CD4-positive, alpha-beta T cell (primary cell): ENCODE results near the gene STUB1. TPM values are rescaled to one million over a fixed set of nuclear protein-coding genes. Genes with fewer than 3 reads are reported as not detected.

Source experiments
- ATAC-seq: fragments of 200-7000 bp; cut with Tn5 transposase; one replicate; pipeline ENCODE4 v1.10.0; 2022; ENCODE audit warnings: mild to moderate bottlenecking; ENCODE audit not compliant: poor library complexity
- CTCF ChIA-PET: fragments of 350-600 bp; sonication (Branson Sonifier 250); formaldehyde crosslinking; loops from one replicate; lab custom pipeline; 2021; ENCODE audit warnings: antibody characterized with exemption, inconsistent platforms; lab: Charles Lee
- POLR2A ChIA-PET: fragments of 350-600 bp; sonication (Branson Sonifier 250); formaldehyde crosslinking; loops from one replicate; lab custom pipeline; 2021; ENCODE audit warnings: antibody characterized with exemption, inconsistent platforms; lab: Charles Lee
- DNase-seq, 14 experiments: peaks; one replicate each; pipeline ENCODE4 v3.0.0-alpha.2; 2013 to 2020; ENCODE audit warnings: mixed read lengths in 2 of 14
- H3K27ac ChIP-seq, 2 donors: one replicate each; pipeline versions ENCODE4 v1.5.1 to v1.7.0; 2013; ENCODE audit warnings: low read length in 2 of 2, low read depth in 1 of 2, mild to moderate bottlenecking in 1 of 2
- H3K27me3 ChIP-seq, 2 experiments: 1 replicate in 1 of 2; 2 replicates in 1 of 2; pipeline versions ENCODE4 v1.6.1 to v1.7.0; 2013; ENCODE audit warnings: low read length in 2 of 2, control low read depth in 1 of 2, mild to moderate bottlenecking in 1 of 2, moderate library complexity in 1 of 2; ENCODE audit not compliant: insufficient read depth in 2 of 2, control insufficient read depth in 1 of 2
- H3K36me3 ChIP-seq: one replicate; pipeline ENCODE4 v1.6.1; 2013; ENCODE audit warnings: low read length, control low read depth; ENCODE audit not compliant: insufficient read depth
- H3K4me1 ChIP-seq: one replicate; pipeline ENCODE4 v1.6.1; 2013; ENCODE audit warnings: low read length, control low read depth; ENCODE audit not compliant: insufficient read depth
- H3K4me3 ChIP-seq: one replicate; pipeline ENCODE4 v1.5.1; 2013; ENCODE audit warnings: mild to moderate bottlenecking, low read length, moderate library complexity
- H3K9me3 ChIP-seq, 2 experiments: 1 replicate in 1 of 2; 2 replicates in 1 of 2; pipeline versions ENCODE4 v1.6.1 to v1.7.0; 2013; ENCODE audit warnings: low read length in 2 of 2, mild to moderate bottlenecking in 2 of 2, control low read depth in 1 of 2, moderate library complexity in 1 of 2; ENCODE audit not compliant: control insufficient read depth in 1 of 2, insufficient read depth in 1 of 2
- H3K27ac Mint-ChIP-seq: one replicate; pipeline ENCODE4 v1.8.0; 2020; ENCODE audit warnings: mixed read lengths
- H3K27me3 Mint-ChIP-seq: one replicate; pipeline ENCODE4 v1.8.0; 2021; ENCODE audit warnings: mixed read lengths
- H3K36me3 Mint-ChIP-seq: one replicate; pipeline ENCODE4 v1.8.0; 2021; ENCODE audit warnings: low read depth, mixed read lengths
- H3K4me1 Mint-ChIP-seq: one replicate; pipeline ENCODE4 v1.8.0; 2021; ENCODE audit warnings: low read depth, mixed read lengths
- H3K4me3 Mint-ChIP-seq: one replicate; pipeline ENCODE4 v1.8.0; 2020; ENCODE audit warnings: mild to moderate bottlenecking, mixed read lengths
- H3K9me3 Mint-ChIP-seq: one replicate; pipeline ENCODE4 v1.8.0; 2020; ENCODE audit warnings: mixed read lengths
- CTCF ChIP-seq: fragments of 200-600 bp; IDR thresholded peaks from one replicate; pipeline ENCODE4 v1.8.0; 2022; ENCODE audit warnings: antibody characterized with exemption, mild to moderate bottlenecking
- intact Hi-C, 2 experiments: fragments of 100-400 bp; cut with DNase I in 1 of 2; cut with micrococcal nuclease in 1 of 2; formaldehyde crosslinking; loops; one replicate each; pipeline versions ENCODE4 v1.15.1 to v1.9.0; 2023 to 2025; cut with DNase I, micrococcal nuclease
- total RNA-seq, 174 experiments: library from RNA in 2 of 174; stranded (reverse) in 2 of 174; gene quantifications; one replicate each; pipeline ENCODE4 v1.2.3 and lab custom pipeline; 2021 to 2026

STUB1 gene
- total RNA-seq, 2 experiments from 2014 or later, result 46.9 to 53.9 TPM

- H3K9me3 Mint-ChIP-seq, result no peaks in the 10 kb centered on the region
- Histone ChIP-seq H3K4me1 (peaks cover 36% of the 10 kb centered on the region), H3K4me3 (peak within 1 kb of the TSS; percentile 22), H3K27me3 (peaks cover 8 to 12% of the 10 kb centered on the region in 2 experiments), H3K9me3 (no peaks in the 10 kb centered on the region), H3K27ac (no peak within 1 kb of the TSS), H3K36me3 (peaks cover 29% of the 10 kb centered on the region)
- ATAC-seq (no peak), DNase-seq (peak in 1 of 14 experiments; percentile 58)
- no peak within 1 kb of the TSS for H3K27ac Mint-ChIP-seq
- ChIA-PET POLR2A (interaction anchor here (0.8 to 1.8 kb wide), 5 partner anchors 8 to 27 kb away, joined by 3 to 8 read pairs (median 5); partner anchors contain the start of genes JMJD8, RHOT2 and WDR24), CTCF (interaction anchor here (0.5 to 0.8 kb wide), 2 partner anchors 27 to 83 kb away, joined by 3 to 4 read pairs; no protein-coding TSS in a partner anchor)
- no peak for TF ChIP-seq CTCF
- H3K4me3 Mint-ChIP-seq, result peak within 1 kb of the TSS; percentile 65
- intact Hi-C loops, result no loop called here
- peaks cover 21% of the 10 kb centered on the region for H3K4me1 Mint-ChIP-seq
- no peaks in the 10 kb centered on the region for H3K27me3 Mint-ChIP-seq
- H3K36me3 Mint-ChIP-seq, result peaks cover 9% of the 10 kb centered on the region
These were observed 5.0 kb upstream of the STUB1 start, which contains the start of gene RHBDL1 for GRCh38 chr16:674968-675883. Gene RHBDL1, plus strand, starts transcription at chr16:675671. Its CDS starts 120 bp downstream, at chr16:675791.

- H3K9me3 ChIP-seq, result no peaks in the 10 kb centered on the region
- peaks cover 21% of the 10 kb centered on the region for H3K36me3 ChIP-seq
- H3K4me1 ChIP-seq, result peaks cover 41% of the 10 kb centered on the region
- Mint-ChIP-seq H3K4me3 (no peak overlapping the region), H3K36me3 (peaks cover 11% of the 10 kb centered on the region), H3K9me3 (no peaks in the 10 kb centered on the region), H3K4me1 (peaks cover 21% of the 10 kb centered on the region), H3K27me3 (no peaks in the 10 kb centered on the region), H3K27ac (no peak overlapping the region)
- intact Hi-C loops, result no loop called here
- H3K4me3 ChIP-seq, result no peak overlapping the region
- ChIA-PET POLR2A (interaction anchor here (0.8 to 1.8 kb wide), 6 partner anchors 8 to 28 kb away, joined by 3 to 8 read pairs (median 4); partner anchors contain the start of genes JMJD8, RHOT2 and WDR24), CTCF (interaction anchor here (0.8 kb wide), 1 partner anchor 28 kb away, joined by 3 read pairs; no protein-coding TSS in a partner anchor)
- H3K27me3 ChIP-seq, result peaks cover 8 to 12% of the 10 kb centered on the region in 2 experiments
- DNase-seq (no peak), ATAC-seq (no peak)
- no peak overlapping the region for H3K27ac ChIP-seq
- no peak for TF ChIP-seq CTCF
These were observed 4.2 kb upstream of the STUB1 start for GRCh38 chr16:675884-676564.

GRCh38 chr16:676565-676902 is 3.7 kb upstream of the STUB1 start:
- ATAC-seq (no peak), DNase-seq (no peak)
- no peak for TF ChIP-seq CTCF
- POLR2A ChIA-PET, result interaction anchor here (1.4 to 1.8 kb wide), 4 partner anchors 9 to 19 kb away, joined by 4 to 8 read pairs (median 5); partner anchors contain the start of genes RHOT2 and WDR24
- peaks cover 17% of the 10 kb centered on the region for H3K36me3 ChIP-seq
- intact Hi-C loops, result no loop called here
- H3K27me3 ChIP-seq, result peaks cover 8 to 12% of the 10 kb centered on the region in 2 experiments
- Mint-ChIP-seq H3K9me3 (no peaks in the 10 kb centered on the region), H3K36me3 (peaks cover 16% of the 10 kb centered on the region), H3K27ac (peak overlapping the region; percentile 74), H3K4me1 (peaks cover 21% of the 10 kb centered on the region), H3K4me3 (peak overlapping the region; percentile 56), H3K27me3 (no peaks in the 10 kb centered on the region)
- no peak overlapping the region for H3K27ac ChIP-seq
- H3K4me3 ChIP-seq, result no peak overlapping the region
- no peaks in the 10 kb centered on the region for H3K9me3 ChIP-seq
- peaks cover 46% of the 10 kb centered on the region for H3K4me1 ChIP-seq
- CTCF ChIA-PET, result interaction anchor here (0.8 kb wide), 1 partner anchor 28 kb away, joined by 3 read pairs; no protein-coding TSS in a partner anchor
